ENCODE data around the gene B4GALNT2. TPM values are rescaled to one million over a fixed set of nuclear protein-coding genes. Genes with fewer than 3 reads are reported as not detected.
"Not testable (repeated sequence)": the region's sequence is repeated elsewhere in the genome, so short reads cannot be mapped to it uniquely, and the experiment has no call there.

Gene B4GALNT2
- total RNA-seq, 1 experiment from 2014 or later, result 0.39 TPM

DNA sequence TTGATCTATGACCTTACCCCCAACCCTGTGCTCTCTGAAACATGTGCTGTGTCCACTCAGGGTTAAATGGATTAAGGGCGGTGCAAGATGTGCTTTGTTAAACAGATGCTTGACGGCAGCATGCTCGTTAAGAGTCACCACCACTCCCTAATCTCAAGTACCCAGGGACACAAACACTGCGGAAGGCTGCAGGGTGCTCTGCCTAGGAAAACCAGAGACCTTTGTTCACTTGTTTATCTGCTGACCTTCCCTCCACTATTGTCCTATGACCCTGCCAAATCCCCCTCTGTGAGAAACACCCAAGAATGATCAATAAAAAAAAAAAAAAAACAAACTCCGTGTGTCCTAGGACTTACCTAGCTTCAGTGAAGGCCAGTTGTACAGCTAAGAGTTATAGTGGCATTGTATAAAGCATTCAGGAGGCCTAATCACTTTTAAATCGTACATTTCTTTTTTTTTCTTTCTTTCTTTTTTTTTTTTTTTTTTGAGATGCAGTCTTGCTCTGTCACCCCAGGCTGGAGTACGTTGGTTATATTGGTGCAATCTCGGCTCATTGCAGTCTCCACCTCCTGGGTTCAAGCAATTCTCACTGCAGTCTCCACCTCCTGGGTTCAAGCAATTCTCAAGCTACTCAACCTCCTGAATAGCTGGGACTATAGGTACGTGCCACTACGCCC lies 6.2 kb upstream of the B4GALNT2 start:
- not testable (repeated sequence) for H3K36me3 ChIP-seq; H3K4me1 ChIP-seq (replicated peaks); DNase-seq (ENCODE audit: low read depth in 1 of 2, low spot score in 2 of 2); H3K9me3 ChIP-seq (replicated peaks); H3K4me3 ChIP-seq; H3K27ac ChIP-seq; H3K27me3 ChIP-seq (replicated peaks)

- not testable (repeated sequence) for DNase-seq (ENCODE audit: low read depth in 1 of 2, low spot score in 2 of 2); H3K9me3 ChIP-seq (replicated peaks); H3K4me3 ChIP-seq; H3K27ac ChIP-seq; H3K36me3 ChIP-seq
- peaks cover 12% of the 10 kb centered on the region; the same call in 1 of the 2 replicates for H3K27me3 ChIP-seq (replicated peaks)
- H3K4me1 ChIP-seq (replicated peaks), result peaks cover 21% of the 10 kb centered on the region
Observed at GRCh38 chr17:49129359-49129950, 3.1 kb upstream of the B4GALNT2 start.

GRCh38 chr17:49130891-49131290 lies 1.7 kb upstream of the B4GALNT2 start:
- Histone ChIP-seq H3K9me3 (replicated peaks) (no peaks in the 10 kb centered on the region; the same call in 1 of the 2 replicates), H3K27ac (no peak overlapping the region), H3K27me3 (replicated peaks) (peaks cover 12% of the 10 kb centered on the region; the same call in 1 of the 2 replicates), H3K36me3 (no peaks in the 10 kb centered on the region), H3K4me1 (replicated peaks) (peaks cover 21% of the 10 kb centered on the region), H3K4me3 (no peak overlapping the region)
- DNase-seq (ENCODE audit: low read depth in 1 of 2, low spot score in 2 of 2), result no peak

DNA sequence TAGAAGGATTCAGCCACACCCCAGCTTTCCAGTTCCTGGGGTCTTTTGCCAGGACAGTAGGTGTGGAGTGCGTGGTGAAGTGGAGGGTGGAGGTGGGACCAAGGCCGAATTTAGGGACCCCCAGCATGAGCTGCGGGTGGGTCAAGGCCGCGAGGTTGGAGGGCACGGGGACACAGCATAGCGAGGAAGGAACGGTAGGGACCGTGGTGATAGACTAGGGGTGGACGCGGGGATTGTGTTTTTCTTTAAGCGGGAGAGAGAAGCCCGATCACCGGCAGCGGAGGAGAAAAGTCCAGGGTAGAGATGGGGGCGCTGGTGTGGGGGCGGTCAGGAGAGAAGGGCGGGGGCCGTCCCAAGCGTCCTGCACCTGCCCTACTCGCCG lies 261 bp upstream of the B4GALNT2 start:
- peak overlapping the region; percentile 38 for H3K4me3 ChIP-seq
- no peak overlapping the region for H3K27ac ChIP-seq
- H3K4me1 ChIP-seq (replicated peaks), result peaks cover 21% of the 10 kb centered on the region
- H3K9me3 ChIP-seq (replicated peaks), result no peaks in the 10 kb centered on the region; the same call in 1 of the 2 replicates
- H3K36me3 ChIP-seq, result no peaks in the 10 kb centered on the region
- peaks cover 12% of the 10 kb centered on the region; the same call in 1 of the 2 replicates for H3K27me3 ChIP-seq (replicated peaks)
- no peak for DNase-seq (ENCODE audit: low read depth in 1 of 2, low spot score in 2 of 2)

GRCh38 chr17:49136335-49136734 lies 3.8 kb downstream of the B4GALNT2 start:
- H3K36me3 ChIP-seq, result no peaks in the 10 kb centered on the region; the same call in 1 of the 2 replicates
- H3K4me1 ChIP-seq (replicated peaks), result peaks cover 18% of the 10 kb centered on the region
- no peak overlapping the region for H3K27ac ChIP-seq
- H3K27me3 ChIP-seq (replicated peaks), result peaks cover 9% of the 10 kb centered on the region; the same call in 1 of the 2 replicates
- H3K4me3 ChIP-seq, result no peak overlapping the region
- H3K9me3 ChIP-seq (replicated peaks), result no peaks in the 10 kb centered on the region
- no peak for DNase-seq (ENCODE audit: low read depth in 1 of 2, low spot score in 2 of 2)

- not testable (repeated sequence) for H3K27me3 ChIP-seq (replicated peaks); DNase-seq (ENCODE audit: low read depth in 1 of 2, low spot score in 2 of 2); H3K36me3 ChIP-seq; H3K9me3 ChIP-seq (replicated peaks); H3K4me3 ChIP-seq
- peaks cover 26% of the 10 kb centered on the region for H3K4me1 ChIP-seq (replicated peaks)
- peak overlapping the region; percentile 91; the same call in 1 of the 2 replicates for H3K27ac ChIP-seq
Observed at GRCh38 chr17:49145654-49146053, 13.1 kb downstream of the B4GALNT2 start.

DNA sequence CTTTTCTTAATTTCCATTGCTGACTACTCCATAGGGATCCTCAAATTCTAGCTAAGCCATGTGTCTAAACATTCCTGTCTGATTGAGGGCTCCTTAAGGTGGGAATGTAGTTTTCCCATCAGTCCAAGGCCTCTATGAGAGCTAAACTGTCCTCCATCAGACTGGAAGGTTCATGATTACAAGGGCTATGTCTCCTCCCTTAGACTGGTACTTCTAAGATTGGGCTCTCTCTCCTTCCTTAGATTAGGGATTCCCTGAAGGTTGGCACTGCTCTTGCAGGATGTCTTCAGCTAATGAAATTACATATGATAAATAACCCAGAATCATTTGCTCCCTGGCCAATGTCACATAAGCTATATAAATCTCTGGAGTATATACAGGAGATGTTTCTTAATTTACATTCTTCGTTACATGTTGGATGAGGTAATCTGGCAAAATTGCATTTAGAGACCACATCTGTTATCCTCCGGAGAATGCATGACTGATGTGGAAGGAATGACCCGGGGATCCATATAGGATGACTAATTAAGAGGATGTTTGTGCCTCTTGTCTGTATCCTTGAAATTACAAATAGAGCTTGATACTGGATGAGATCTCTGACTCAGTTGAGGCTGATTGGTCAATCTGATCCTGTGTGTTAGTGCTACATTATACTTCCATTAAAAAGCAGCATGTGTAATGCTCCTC lies 14.2 kb downstream of the B4GALNT2 start:
- no peaks in the 10 kb centered on the region for H3K36me3 ChIP-seq
- H3K9me3 ChIP-seq (replicated peaks), result no peaks in the 10 kb centered on the region
- no peaks in the 10 kb centered on the region for H3K27me3 ChIP-seq (replicated peaks)
- DNase-seq (ENCODE audit: low read depth in 1 of 2, low spot score in 2 of 2), result peak; percentile 88 to 97
- peak overlapping the region; percentile 91 for H3K27ac ChIP-seq
- no peak overlapping the region for H3K4me3 ChIP-seq
- H3K4me1 ChIP-seq (replicated peaks), result peaks cover 26% of the 10 kb centered on the region

GRCh38 chr17:49148171-49148570 lies 15.6 kb downstream of the B4GALNT2 start:
- peak overlapping the region; percentile 6; the same call in 1 of the 2 replicates for H3K27ac ChIP-seq
- no peaks in the 10 kb centered on the region for H3K9me3 ChIP-seq (replicated peaks)

DNA sequence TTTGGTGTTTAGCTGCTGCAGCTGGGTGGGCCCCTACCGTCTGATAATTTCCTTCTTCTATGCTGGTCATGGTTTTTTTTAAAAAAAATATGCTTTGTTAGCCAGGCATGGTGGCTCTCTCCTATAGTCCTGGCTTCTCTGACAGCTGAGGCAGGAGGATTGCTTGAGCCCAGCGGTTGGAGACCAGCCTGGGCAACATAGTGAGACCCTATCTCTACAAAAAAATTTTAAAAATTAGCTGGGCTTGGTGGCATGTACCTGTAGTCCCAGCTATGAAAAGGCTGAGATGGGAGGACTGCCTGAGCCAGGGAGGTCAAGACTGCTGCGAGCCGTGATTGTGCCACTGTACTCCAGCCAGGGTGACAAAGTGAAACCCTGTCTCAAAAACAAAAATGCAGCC lies 19.4 kb downstream of the B4GALNT2 start:
- H3K4me3 ChIP-seq, result no peak overlapping the region

More at GRCh38 chr17:49148171-49148570, 15.6 kb downstream of the B4GALNT2 start:
- Histone ChIP-seq H3K27me3 (replicated peaks) (no peaks in the 10 kb centered on the region), H3K36me3 (no peaks in the 10 kb centered on the region), H3K4me3 (no peak overlapping the region), H3K4me1 (replicated peaks) (peaks cover 26% of the 10 kb centered on the region)
- DNase-seq (ENCODE audit: low read depth in 1 of 2, low spot score in 2 of 2), result peak; percentile 53 to 62

GRCh38 chr17:49156256-49156655 lies 23.7 kb downstream of the B4GALNT2 start:
- H3K9me3 ChIP-seq (replicated peaks), result 0 out of 2 replicates have a peak, but pooled peaks cover 3% of the 10 kb centered on the region
- no peak for DNase-seq (ENCODE audit: low read depth in 1 of 2, low spot score in 2 of 2)
- H3K4me1 ChIP-seq (replicated peaks), result peaks cover 9% of the 10 kb centered on the region
- H3K36me3 ChIP-seq, result no peaks in the 10 kb centered on the region
- H3K27me3 ChIP-seq (replicated peaks), result no peaks in the 10 kb centered on the region; the same call in 1 of the 2 replicates
- no peak overlapping the region for H3K27ac ChIP-seq
- H3K4me3 ChIP-seq, result no peak overlapping the region

More for the DNA sequence above, 19.4 kb downstream of the B4GALNT2 start:
- H3K9me3 ChIP-seq (replicated peaks), result 0 out of 2 replicates have a peak, but pooled peaks cover 2% of the 10 kb centered on the region
- no peak overlapping the region for H3K27ac ChIP-seq
- H3K36me3 ChIP-seq, result no peaks in the 10 kb centered on the region
- DNase-seq (ENCODE audit: low read depth in 1 of 2, low spot score in 2 of 2), result no peak
- H3K27me3 ChIP-seq (replicated peaks), result no peaks in the 10 kb centered on the region
- peaks cover 15% of the 10 kb centered on the region for H3K4me1 ChIP-seq (replicated peaks)

GRCh38 chr17:49157784-49158183 lies 25.2 kb downstream of the B4GALNT2 start:
- H3K27me3 ChIP-seq (replicated peaks), result no peaks in the 10 kb centered on the region; the same call in none of the 2 replicates
- no peak overlapping the region for H3K27ac ChIP-seq
- H3K36me3 ChIP-seq, result no peaks in the 10 kb centered on the region
- H3K9me3 ChIP-seq (replicated peaks), result 0 out of 2 replicates have a peak, but pooled peaks cover 3% of the 10 kb centered on the region
- H3K4me1 ChIP-seq (replicated peaks), result peaks cover 9% of the 10 kb centered on the region
- DNase-seq (ENCODE audit: low read depth in 1 of 2, low spot score in 2 of 2), result no peak
- no peak overlapping the region for H3K4me3 ChIP-seq

DNA sequence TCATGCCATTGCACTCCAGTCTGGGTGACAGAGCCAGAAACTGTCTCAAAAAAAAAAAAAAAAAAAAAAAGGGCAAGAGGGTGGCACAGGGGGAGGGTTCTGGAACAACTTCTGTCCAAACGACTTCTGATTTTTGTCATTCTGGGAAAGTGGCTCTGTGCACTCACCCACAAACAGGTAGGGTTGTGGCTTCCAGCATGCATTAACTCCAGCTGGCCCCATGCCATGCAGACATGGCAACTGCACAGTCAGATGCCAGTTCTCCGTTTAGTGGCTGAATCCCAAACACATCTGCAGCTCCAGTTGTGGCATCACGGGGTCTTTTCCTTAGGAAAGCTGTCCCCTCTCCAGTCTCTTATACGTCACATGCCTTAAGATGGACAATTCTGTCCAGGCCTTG lies 30.3 kb downstream of the B4GALNT2 start:
- Histone ChIP-seq H3K27me3 (replicated peaks) (peaks cover 27% of the 10 kb centered on the region), H3K27ac (no peak overlapping the region), H3K36me3 (no peaks in the 10 kb centered on the region), H3K9me3 (replicated peaks) (no peaks in the 10 kb centered on the region), H3K4me3 (no peak overlapping the region), H3K4me1 (replicated peaks) (peaks cover 2% of the 10 kb centered on the region)
- no peak for DNase-seq (ENCODE audit: low read depth in 1 of 2, low spot score in 2 of 2)

GRCh38 chr17:49165143-49165542 lies 32.6 kb downstream of the B4GALNT2 start:
- no peaks in the 10 kb centered on the region for H3K4me1 ChIP-seq (replicated peaks)
- no peak overlapping the region for H3K27ac ChIP-seq
- peaks cover 14% of the 10 kb centered on the region for H3K9me3 ChIP-seq (replicated peaks)
- DNase-seq (ENCODE audit: low read depth in 1 of 2, low spot score in 2 of 2), result no peak
- H3K4me3 ChIP-seq, result no peak overlapping the region
- peaks cover 46% of the 10 kb centered on the region for H3K27me3 ChIP-seq (replicated peaks)
- no peaks in the 10 kb centered on the region for H3K36me3 ChIP-seq

DNA sequence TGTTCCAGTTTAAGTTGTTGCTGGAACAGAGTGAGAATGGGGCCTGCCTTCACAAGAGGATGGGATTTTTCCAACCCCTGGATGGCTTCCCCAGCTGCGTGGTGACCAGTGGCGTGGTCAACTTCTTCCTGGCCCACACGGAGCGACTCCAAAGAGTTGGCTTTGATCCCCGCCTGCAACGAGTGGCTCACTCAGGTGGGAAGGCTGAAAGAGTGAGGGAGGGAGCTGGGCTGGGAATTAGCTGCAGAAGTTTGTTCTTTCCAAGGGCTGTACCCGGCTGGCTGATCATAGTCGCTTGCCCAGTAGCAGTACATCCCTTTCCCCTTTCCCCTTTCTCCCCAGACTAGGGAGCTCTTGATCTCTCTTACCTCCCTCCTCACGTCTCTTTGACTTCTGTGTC lies 36.1 kb downstream of the B4GALNT2 start:
- peaks cover 46% of the 10 kb centered on the region for H3K27me3 ChIP-seq (replicated peaks)
- no peak overlapping the region for H3K27ac ChIP-seq
- no peak for DNase-seq (ENCODE audit: low read depth in 1 of 2, low spot score in 2 of 2)
- no peaks in the 10 kb centered on the region for H3K36me3 ChIP-seq
- H3K4me1 ChIP-seq (replicated peaks), result no peaks in the 10 kb centered on the region
- H3K4me3 ChIP-seq, result no peak overlapping the region
- H3K9me3 ChIP-seq (replicated peaks), result peaks cover 19% of the 10 kb centered on the region
